IPS DF 6.9 (cell line): ENCODE results near the gene IPO4.
"Not testable (repeated sequence)": the region's sequence is repeated elsewhere in the genome, so short reads cannot be mapped to it uniquely, and the experiment has no call there.

Source experiments
- DNase-seq: peaks from one replicate; pipeline ENCODE4 v3.0.0-alpha.2; 2013; ENCODE audit warnings: low read depth, low spot score
- H3K27ac ChIP-seq: one replicate; pipeline ENCODE4 v1.5.1; 2013; ENCODE audit warnings: low read length, control low read depth
- H3K27me3 ChIP-seq: 2 replicates; pipeline ENCODE4 v1.6.1; 2013; ENCODE audit warnings: mild to moderate bottlenecking, low read length; ENCODE audit not compliant: control insufficient read depth, insufficient read depth
- H3K36me3 ChIP-seq: 2 replicates; pipeline ENCODE4 v1.6.1; 2013; ENCODE audit warnings: low read length; ENCODE audit not compliant: control insufficient read depth, insufficient read depth
- H3K4me1 ChIP-seq: 2 replicates; pipeline ENCODE4 v1.6.1; 2013; ENCODE audit warnings: low read length; ENCODE audit not compliant: control insufficient read depth, insufficient read depth
- H3K4me3 ChIP-seq: 2 replicates; pipeline ENCODE4 v1.5.1; 2013; ENCODE audit warnings: mild to moderate bottlenecking, low read length
- H3K9me3 ChIP-seq: 2 replicates; pipeline ENCODE4 v1.6.1; 2013; ENCODE audit warnings: low read length, inconsistent platforms; ENCODE audit not compliant: control insufficient read depth, insufficient read depth
- WGBS: extraction: QIAGEN DNeasy Blood & Tissue Kit; methylation state at CpG from one replicate; pipeline ENCODE4 v1.1.7; 2013; ENCODE audit warnings: mixed read lengths, missing lambda C conversion rate; ENCODE audit not compliant: insufficient read length, insufficient coverage; 5-methylcytosine and 5-hydroxymethylcytosine counted together

IPO4 gene

DNA sequence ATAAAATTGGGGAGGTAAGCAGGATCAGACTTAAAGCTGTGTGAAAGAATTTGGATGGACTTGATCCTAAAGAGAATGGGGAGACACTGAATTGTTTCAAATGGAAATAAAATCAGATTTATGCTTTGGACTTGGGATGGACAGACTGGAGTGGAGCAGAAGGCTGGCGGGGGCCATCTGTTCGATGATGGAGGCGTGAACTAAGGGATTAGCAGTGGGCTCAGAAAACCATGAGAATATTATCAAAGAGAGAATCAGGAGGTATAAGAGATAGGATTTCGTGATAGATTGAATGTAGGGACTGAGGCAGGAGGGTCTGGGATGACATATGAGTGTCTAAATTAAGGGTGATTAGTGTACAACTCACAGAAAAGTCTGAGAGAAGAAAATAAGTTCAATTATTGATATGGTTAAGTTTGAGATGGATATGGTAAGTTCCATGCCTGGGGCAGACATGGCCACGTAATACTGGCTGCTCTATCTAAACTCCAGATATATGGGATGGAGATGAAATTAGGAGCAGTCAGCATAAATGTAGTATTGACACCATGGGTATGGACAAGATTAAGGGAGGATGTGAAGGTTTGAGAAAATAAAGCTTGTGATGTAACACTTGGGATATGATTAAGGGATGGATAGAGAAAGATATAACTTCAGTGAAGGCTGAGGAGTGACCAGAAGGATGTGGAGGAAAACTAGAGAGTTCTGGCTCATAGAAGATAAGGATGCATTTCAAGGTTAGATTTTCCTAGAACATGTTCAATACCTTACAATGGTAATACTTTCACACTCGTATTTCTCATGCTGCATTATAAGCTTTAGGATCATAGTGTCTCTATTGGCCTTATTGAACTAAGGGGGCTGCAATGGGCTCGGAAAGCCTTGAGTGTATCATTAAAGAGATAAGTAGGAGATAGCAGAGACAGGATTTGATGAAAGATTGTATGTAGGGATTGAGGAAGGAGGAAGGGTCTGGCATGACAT, 15.8 kb upstream of the IPO4 start:
- WGBS, result 100% methylated on average over 1 of the region's 7 CpGs
- H3K9me3 ChIP-seq, result no peaks in the 10 kb centered on the region
- no peaks in the 10 kb centered on the region for H3K4me1 ChIP-seq
- H3K36me3 ChIP-seq, result peaks cover 9% of the 10 kb centered on the region
- no peak overlapping the region for H3K4me3 ChIP-seq
- no peaks in the 10 kb centered on the region for H3K27me3 ChIP-seq
- no peak overlapping the region for H3K27ac ChIP-seq
- no peak for DNase-seq

DNA sequence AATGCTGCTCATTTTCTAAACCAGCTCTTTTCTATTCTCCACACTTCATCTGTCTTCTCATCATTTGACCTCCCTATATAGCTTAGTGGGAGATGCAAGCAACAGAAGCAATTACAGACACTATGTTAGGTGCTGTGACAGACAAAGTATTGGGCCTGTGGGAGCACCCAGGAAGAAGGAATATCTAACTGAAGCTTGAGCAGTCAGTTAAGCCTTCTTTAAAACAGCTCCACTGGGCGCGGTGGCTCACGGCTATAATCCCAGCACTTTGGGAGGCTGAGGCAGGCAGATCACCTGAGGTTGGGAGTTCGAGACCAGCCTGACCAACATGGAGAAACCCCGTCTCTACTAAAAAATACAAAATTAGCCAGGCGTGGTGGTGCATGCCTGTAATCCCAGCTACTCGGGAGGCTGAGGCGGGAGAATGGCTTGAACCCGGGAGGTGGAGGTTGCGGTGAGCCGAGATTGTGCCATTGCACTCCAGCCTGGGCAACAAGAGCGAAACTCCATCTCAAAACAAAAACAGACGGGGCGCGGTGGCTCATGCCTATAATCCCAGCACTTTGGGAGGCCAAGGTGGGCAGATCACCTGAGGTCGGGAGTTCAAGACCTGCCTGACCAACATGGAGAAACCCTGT, 14.8 kb upstream of the IPO4 start:
- not testable (repeated sequence) for H3K36me3 ChIP-seq

DNA sequence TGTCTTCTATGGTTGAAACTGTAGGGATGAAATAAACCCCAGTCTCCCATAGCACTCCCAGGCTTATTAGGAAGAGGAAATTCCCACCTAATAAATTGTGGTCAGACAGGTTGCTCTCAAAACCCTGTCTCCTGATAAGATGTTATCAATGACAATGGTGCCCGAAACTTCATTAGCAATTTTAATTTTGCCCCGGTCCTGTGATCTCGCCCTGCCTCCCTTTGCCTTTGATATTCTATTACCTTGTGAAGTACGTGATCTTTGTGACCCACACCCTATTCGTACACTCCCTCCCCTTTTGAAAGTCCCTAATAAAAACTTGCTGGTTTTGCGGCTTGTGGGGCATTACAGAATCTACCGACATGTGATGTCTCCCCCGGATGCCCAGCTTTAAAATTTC, 13.9 kb upstream of the IPO4 start:
- not testable (repeated sequence) for H3K27me3 ChIP-seq, H3K4me1 ChIP-seq, H3K9me3 ChIP-seq, H3K36me3 ChIP-seq, H3K27ac ChIP-seq, DNase-seq, H3K4me3 ChIP-seq
- WGBS, result no CpG with 5 or more reads among the region's 8 CpGs

More for the DNA sequence above, 14.8 kb upstream of the IPO4 start:
- WGBS, result no CpG with 5 or more reads among the region's 16 CpGs
- not testable (repeated sequence) for H3K27ac ChIP-seq, H3K27me3 ChIP-seq, DNase-seq, H3K9me3 ChIP-seq, H3K4me1 ChIP-seq, H3K4me3 ChIP-seq

GRCh38 chr14:24198814-24199524, 10.4 kb upstream of the IPO4 start:
- Histone ChIP-seq H3K4me1 (no peaks in the 10 kb centered on the region), H3K36me3 (no peaks in the 10 kb centered on the region), H3K27me3 (no peaks in the 10 kb centered on the region), H3K9me3 (no peaks in the 10 kb centered on the region), H3K27ac (no peak overlapping the region), H3K4me3 (no peak overlapping the region)
- no CpG with 5 or more reads among the region's 7 CpGs for WGBS
- DNase-seq, result no peak

DNA sequence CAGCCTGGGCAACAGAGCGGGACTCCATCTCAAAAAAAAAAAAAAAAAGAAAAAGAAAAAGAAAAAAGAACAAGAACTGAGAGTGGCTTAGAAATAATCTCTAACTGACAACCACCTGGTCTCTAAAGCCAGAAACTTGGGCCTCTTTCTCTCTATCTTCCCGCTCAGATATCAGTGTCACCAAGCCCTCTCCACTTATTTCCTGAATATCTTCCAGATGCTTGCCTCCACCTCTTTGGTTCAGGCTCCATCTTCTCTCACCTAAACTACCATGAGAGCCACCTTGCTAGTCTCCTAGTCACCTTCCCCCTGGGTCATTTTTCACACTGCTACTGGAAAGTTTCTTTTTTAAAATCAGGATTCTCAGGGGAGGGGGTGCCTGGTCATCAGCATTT, 8.4 kb upstream of the IPO4 start:
- no peak overlapping the region for H3K4me3 ChIP-seq
- H3K9me3 ChIP-seq, result no peaks in the 10 kb centered on the region
- no peak for DNase-seq
- H3K27me3 ChIP-seq, result no peaks in the 10 kb centered on the region
- H3K36me3 ChIP-seq, result no peaks in the 10 kb centered on the region
- H3K4me1 ChIP-seq, result no peaks in the 10 kb centered on the region
- H3K27ac ChIP-seq, result no peak overlapping the region
- WGBS, result no CpG with 5 or more reads among the region's 2 CpGs

GRCh38 chr14:24196071-24197055, 7.7 kb upstream of the IPO4 start:
- H3K27me3 ChIP-seq, result no peaks in the 10 kb centered on the region
- DNase-seq, result no peak
- H3K4me1 ChIP-seq, result no peaks in the 10 kb centered on the region
- no CpG with 5 or more reads among the region's 33 CpGs for WGBS
- peak overlapping the region; percentile 68; the same call in 1 of the 2 replicates for H3K4me3 ChIP-seq
- no peaks in the 10 kb centered on the region for H3K36me3 ChIP-seq
- no peak overlapping the region for H3K27ac ChIP-seq
- H3K9me3 ChIP-seq, result no peaks in the 10 kb centered on the region

- no CpG with 5 or more reads among the region's 89 CpGs for WGBS
- Histone ChIP-seq H3K4me3 (peak within 1 kb of the TSS; percentile 68), H3K27ac (no peak within 1 kb of the TSS), H3K4me1 (no peaks in the 10 kb centered on the region), H3K36me3 (no peaks in the 10 kb centered on the region), H3K9me3 (no peaks in the 10 kb centered on the region), H3K27me3 (no peaks in the 10 kb centered on the region)
- no peak for DNase-seq
Observed at GRCh38 chr14:24195186-24196070, 6.8 kb upstream of the IPO4 start, which contains the start of gene TM9SF1. TSS of gene TM9SF1 (minus strand) at chr14:24195441. CDS start at chr14:24195019, 422 bp downstream.

DNA sequence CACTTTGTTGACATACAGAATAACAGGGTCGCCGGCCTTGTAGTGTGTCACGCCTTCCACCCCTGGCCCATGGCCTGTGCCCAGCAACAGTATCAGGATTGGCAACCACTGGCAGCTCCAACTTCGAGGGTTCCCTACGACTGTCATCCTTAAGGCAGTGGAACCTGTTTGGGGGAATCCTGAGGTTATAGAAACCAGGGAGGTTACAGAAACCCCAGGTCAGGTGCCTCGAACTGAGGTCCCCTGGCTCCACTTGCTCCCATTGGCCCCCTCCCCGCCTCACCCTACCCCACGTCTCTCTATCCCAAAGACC, 6.2 kb upstream of the IPO4 start:
- no peaks in the 10 kb centered on the region for H3K4me1 ChIP-seq
- no peaks in the 10 kb centered on the region for H3K27me3 ChIP-seq
- peak overlapping the region; percentile 68; the same call in 1 of the 2 replicates for H3K4me3 ChIP-seq
- no peak overlapping the region for H3K27ac ChIP-seq
- H3K36me3 ChIP-seq, result no peaks in the 10 kb centered on the region
- DNase-seq, result no peak
- WGBS, result no CpG with 5 or more reads among the region's 8 CpGs
- no peaks in the 10 kb centered on the region for H3K9me3 ChIP-seq

- Histone ChIP-seq H3K4me3 (no peak overlapping the region; the same call in 1 of the 2 replicates), H3K9me3 (no peaks in the 10 kb centered on the region), H3K4me1 (no peaks in the 10 kb centered on the region), H3K27me3 (no peaks in the 10 kb centered on the region), H3K36me3 (no peaks in the 10 kb centered on the region), H3K27ac (no peak overlapping the region)
- DNase-seq, result no peak
- WGBS, result no CpG with 5 or more reads among the region's 7 CpGs
Observed at GRCh38 chr14:24194186-24194872, 5.7 kb upstream of the IPO4 start.
